ENCODE data around the gene SLC6A3. TPM values are rescaled to one million over a fixed set of nuclear protein-coding genes. Genes with fewer than 3 reads are reported as not detected.
"Not testable (repeated sequence)": the region's sequence is repeated elsewhere in the genome, so short reads cannot be mapped to it uniquely, and the experiment has no call there.

The SLC6A3 gene
- total and polyA plus RNA-seq, 2 donors (not counting 3 experiments of a cell fraction or from before 2014, with no cell fraction given): not detected

- H2AFZ ChIP-seq (ENCODE audit: low read depth, low read length): no peak overlapping the region
- TF ChIP-seq POLR2AphosphoS5 (IDR thresholded peaks at IDR 0.05; ENCODE audit: insufficient read depth, low read depth, low read length): no peak
- TF ChIP-seq GATA2 (IDR thresholded peaks at IDR 0.05; ENCODE audit: insufficient read depth, insufficient read length, low read depth, low read length): no peak
- no peak for TF ChIP-seq MYC (IDR thresholded peaks at IDR 0.05; ENCODE audit: low read depth, low read length)
- TF ChIP-seq MAX (IDR thresholded peaks at IDR 0.05; ENCODE audit: insufficient read depth, insufficient read length): no peak
- TF ChIP-seq EZH2 (IDR thresholded peaks at IDR 0.05; ENCODE audit: borderline replicate concordance, low read depth, low read length, severe bottlenecking): no peak
- TF ChIP-seq FOS (IDR thresholded peaks at IDR 0.05; ENCODE audit: borderline replicate concordance, insufficient read depth, low read length): no peak
- TF ChIP-seq POLR2A (IDR thresholded peaks at IDR 0.05; ENCODE audit: low read depth, low read length): no peak
- no peak for TF ChIP-seq JUN (IDR thresholded peaks at IDR 0.05; ENCODE audit: borderline replicate concordance, insufficient read depth, insufficient read length, low read depth)
- TF ChIP-seq CTCF (IDR thresholded peaks at IDR 0.05; ENCODE audit: extremely low read depth in 1 of 2, insufficient read depth in 1 of 2, low read depth in 1 of 2, low read length in 2 of 2): no peak
- H3K9ac ChIP-seq (replicated peaks; ENCODE audit: extremely low read depth, insufficient read depth, low read length): no peak overlapping the region
- no peak overlapping the region for H3K4me3 ChIP-seq (replicated peaks in 1 of 3; ENCODE audit: insufficient read depth in 1 of 3, low read depth in 1 of 3, low read length in 3 of 3)
- no peak overlapping the region for H3K4me2 ChIP-seq (ENCODE audit: insufficient read depth, low read length)
- dilution Hi-C loops (cut with MboI; ENCODE audit: extremely low pct_ligation_motif_present, low sequenced_read_pairs) (no loop called here), intact Hi-C loops (cut with micrococcal nuclease) (no loop called here)
- no peaks in the 10 kb centered on the region for H4K20me1 ChIP-seq (replicated peaks; ENCODE audit: control insufficient read depth, extremely low read depth, insufficient read depth, low read length)
- CTCF ChIA-PET: no interaction called here
- no peaks in the 10 kb centered on the region for H3K9me3 ChIP-seq (replicated peaks; ENCODE audit: control insufficient read depth, insufficient read depth, low read length)
- H3K9me1 ChIP-seq (replicated peaks; ENCODE audit: control insufficient read depth, extremely low read depth, insufficient read depth, low read length): no peaks in the 10 kb centered on the region
- no peak for DNase-seq (ENCODE audit: low read depth, low spot score)
- BruUV-seq (replicated peaks): no TSS peak
- H3K4me1 ChIP-seq (ENCODE audit: control insufficient read depth, extremely low read depth, insufficient read depth, low read length): no peaks in the 10 kb centered on the region
- FAIRE-seq: no peak
- POLR2A ChIA-PET: no interaction called here
- H3K27ac ChIP-seq (ENCODE audit: insufficient read depth, low read depth, low read length): no peak overlapping the region
- H3K79me2 ChIP-seq (ENCODE audit: control insufficient read depth, insufficient read depth, low read length): no peaks in the 10 kb centered on the region
- no peaks in the 10 kb centered on the region for H3K36me3 ChIP-seq (ENCODE audit: control insufficient read depth in 2 of 2, extremely low read depth in 1 of 2, insufficient read depth in 2 of 2, low read length in 2 of 2)
- peaks cover 0 to 3% of the 10 kb centered on the region in 2 experiments for H3K27me3 ChIP-seq (ENCODE audit: control insufficient read depth in 2 of 2, insufficient read depth in 2 of 2, low read length in 2 of 2)
Observed at GRCh38 chr5:1374030-1374678, 71.1 kb downstream of the SLC6A3 start.

GRCh38 chr5:1371972-1372342 lies 73.3 kb downstream of the SLC6A3 start:
- H3K27me3 ChIP-seq (ENCODE audit: control insufficient read depth in 2 of 2, insufficient read depth in 2 of 2, low read length in 2 of 2); POLR2A ChIA-PET; H3K4me1 ChIP-seq (ENCODE audit: control insufficient read depth, extremely low read depth, insufficient read depth, low read length); dilution Hi-C loops (cut with MboI; ENCODE audit: extremely low pct_ligation_motif_present, low sequenced_read_pairs); intact Hi-C loops (cut with micrococcal nuclease); BruUV-seq (replicated peaks); H3K9ac ChIP-seq (replicated peaks; ENCODE audit: extremely low read depth, insufficient read depth, low read length); FAIRE-seq; DNase-seq (ENCODE audit: low read depth, low spot score); H3K9me3 ChIP-seq (replicated peaks; ENCODE audit: control insufficient read depth, insufficient read depth, low read length); H3K27ac ChIP-seq (ENCODE audit: insufficient read depth, low read depth, low read length); H3K9me1 ChIP-seq (replicated peaks; ENCODE audit: control insufficient read depth, extremely low read depth, insufficient read depth, low read length); H3K79me2 ChIP-seq (ENCODE audit: control insufficient read depth, insufficient read depth, low read length); CTCF ChIA-PET; H2AFZ ChIP-seq (ENCODE audit: low read depth, low read length); H3K4me3 ChIP-seq (replicated peaks in 1 of 3; ENCODE audit: insufficient read depth in 1 of 3, low read depth in 1 of 3, low read length in 3 of 3); H3K4me2 ChIP-seq (ENCODE audit: insufficient read depth, low read length); H3K36me3 ChIP-seq (ENCODE audit: control insufficient read depth in 2 of 2, extremely low read depth in 1 of 2, insufficient read depth in 2 of 2, low read length in 2 of 2); H4K20me1 ChIP-seq (replicated peaks; ENCODE audit: control insufficient read depth, extremely low read depth, insufficient read depth, low read length): not testable (repeated sequence)
